ENCODE data around the gene C10orf62.
"Not testable (repeated sequence)": the region's sequence is repeated elsewhere in the genome, so short reads cannot be mapped to it uniquely, and the experiment has no call there.

The C10orf62 gene, protein sequence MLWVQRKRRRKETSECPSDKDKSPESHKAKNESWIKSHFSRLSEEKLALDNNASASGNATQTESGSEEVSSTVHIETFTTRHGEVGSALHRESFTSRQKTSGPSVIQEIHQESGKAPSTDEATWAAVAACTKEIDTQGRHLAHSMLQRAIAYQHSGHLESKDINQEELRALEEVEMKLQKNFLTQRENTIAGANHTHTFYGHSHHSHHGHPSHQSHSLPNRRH

DNA sequence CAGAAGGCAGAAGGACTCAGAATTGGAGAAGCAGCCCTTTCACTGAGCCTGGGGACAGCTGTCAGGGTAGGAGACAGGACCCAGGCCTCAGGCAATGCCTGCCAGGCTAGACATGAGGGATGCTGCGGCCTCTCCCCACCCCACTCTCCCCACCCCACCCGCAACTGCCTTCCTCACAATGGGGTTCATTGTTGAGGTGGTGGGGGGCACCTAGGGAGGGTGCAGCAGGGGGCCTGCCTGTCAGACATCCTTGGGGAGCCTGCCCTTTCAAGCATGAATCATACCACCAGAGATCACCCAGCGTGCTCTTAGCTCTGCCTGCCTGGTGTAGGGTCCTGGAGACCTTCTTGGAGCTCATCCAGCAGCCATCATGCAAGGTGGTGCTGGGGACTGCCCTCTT is at the start of gene C10orf62:
TSS of gene C10orf62 (plus strand) at position 243 of the 400 bp plus-strand sequence. CDS start 177 bp downstream, outside the sequence.
- in situ Hi-C loops (cut with MboI; ENCODE audit: low sequenced_read_pairs): no loop called here

DNA sequence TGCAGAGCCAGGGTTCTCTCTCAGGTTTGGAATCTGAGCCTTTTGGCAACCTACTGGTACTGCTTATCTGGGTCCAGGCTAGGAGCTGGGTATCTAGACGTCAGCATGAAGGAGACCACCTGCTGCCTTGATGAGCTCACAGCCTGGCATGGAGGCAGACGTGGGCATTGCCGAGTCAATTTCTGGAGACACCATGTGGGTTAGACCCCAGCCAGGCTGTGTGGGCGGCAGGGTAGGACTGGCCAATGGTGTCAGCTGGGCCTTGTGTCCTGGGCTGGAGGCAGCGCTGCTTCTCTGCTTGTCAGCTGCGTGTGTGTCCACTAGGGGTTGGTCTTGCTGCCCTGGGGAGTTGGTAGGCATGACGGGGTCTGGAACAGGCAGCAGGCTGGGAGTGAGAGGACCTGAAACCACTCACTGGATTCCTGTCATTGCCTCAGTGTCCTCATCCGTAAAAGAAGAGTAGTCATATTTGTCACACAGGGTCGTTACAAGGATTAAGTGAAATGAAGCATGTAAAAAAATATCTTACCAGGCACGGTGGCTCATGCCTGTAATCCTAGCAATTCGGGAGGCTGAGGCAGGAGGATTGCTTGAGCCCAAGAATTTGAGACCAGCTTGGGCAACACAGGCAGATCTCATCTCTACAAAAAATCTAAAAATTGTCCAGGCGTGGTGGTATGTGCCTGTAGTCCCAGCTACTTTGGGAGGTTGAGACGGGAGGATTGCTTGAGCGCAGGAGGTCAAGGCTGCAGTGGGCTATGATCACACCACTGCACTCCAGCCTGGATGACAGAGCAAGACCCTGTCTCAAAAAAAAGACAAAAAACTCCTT is 48.6 kb upstream of the C10orf62 start:
- in situ Hi-C loops (cut with MboI; ENCODE audit: low sequenced_read_pairs): no loop called here

DNA sequence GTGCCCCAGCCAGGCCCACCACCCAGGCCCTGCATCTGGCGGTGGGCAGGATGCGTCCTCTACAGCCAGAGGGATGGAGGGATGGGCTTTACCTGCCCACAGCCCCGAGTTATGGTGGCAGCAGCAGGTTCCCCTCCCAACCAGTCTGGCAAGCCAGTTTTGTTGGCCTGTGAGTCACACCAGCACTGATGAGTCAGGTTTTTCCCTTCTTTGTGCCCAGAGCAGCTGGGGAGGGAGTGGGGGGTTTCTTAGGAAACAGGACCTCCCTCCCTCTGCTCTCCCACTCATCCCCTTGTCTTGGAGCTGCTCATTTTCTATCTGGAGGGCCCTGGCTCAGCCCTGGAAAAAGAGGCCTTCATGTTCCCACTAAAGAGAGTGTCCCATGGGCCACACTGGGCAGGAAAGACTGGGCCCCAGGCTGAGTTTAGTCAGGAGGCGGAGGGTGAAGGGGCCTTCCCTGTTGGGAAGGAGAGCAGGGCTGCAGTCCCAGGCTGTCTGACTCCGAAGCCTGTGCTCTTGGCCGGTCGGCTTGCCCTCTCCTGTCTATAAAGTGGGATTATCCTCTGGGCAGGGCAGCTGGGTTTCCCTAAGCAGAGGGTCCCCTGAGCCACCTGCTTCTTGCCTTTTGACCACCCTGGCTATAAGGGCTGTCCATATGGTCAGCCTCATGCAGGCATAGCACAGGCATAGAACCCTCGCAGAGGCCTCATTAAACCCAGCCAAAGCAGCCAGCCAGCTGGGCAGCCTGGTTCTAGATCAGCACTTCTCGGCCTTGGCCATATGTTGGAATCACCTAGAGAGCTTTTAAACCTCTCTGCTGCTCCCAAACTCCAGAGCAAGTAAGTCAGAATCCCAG is 47.1 kb upstream of the C10orf62 start:
- in situ Hi-C loops (cut with MboI; ENCODE audit: low sequenced_read_pairs): no loop called here

DNA sequence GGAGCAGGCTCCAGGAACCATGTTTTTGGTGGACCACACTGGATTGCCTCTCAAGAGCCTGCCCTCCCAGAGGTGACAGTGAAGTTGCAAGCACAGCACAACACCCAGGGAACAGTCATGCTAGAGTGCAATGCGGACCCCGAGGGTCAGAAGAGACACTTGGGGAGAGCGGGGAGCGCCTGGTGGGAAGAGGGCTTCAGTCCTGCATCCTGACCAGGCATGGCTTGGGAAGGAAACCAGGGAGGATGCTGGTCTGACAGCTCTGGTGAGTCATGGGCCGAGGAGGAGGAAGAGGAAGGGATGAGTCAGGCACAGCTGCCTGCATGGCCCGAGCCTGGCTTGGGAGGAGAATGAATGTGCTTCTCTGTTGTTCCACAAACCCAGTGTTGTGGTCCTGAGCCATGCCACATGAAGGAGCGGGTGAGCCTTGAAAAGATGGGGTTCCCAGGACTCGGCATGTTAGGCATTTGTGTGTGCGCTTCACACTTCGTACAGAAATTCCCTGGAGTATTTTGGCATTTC is 46.4 kb upstream of the C10orf62 start:
- in situ Hi-C loops (cut with MboI; ENCODE audit: low sequenced_read_pairs): no loop called here

DNA sequence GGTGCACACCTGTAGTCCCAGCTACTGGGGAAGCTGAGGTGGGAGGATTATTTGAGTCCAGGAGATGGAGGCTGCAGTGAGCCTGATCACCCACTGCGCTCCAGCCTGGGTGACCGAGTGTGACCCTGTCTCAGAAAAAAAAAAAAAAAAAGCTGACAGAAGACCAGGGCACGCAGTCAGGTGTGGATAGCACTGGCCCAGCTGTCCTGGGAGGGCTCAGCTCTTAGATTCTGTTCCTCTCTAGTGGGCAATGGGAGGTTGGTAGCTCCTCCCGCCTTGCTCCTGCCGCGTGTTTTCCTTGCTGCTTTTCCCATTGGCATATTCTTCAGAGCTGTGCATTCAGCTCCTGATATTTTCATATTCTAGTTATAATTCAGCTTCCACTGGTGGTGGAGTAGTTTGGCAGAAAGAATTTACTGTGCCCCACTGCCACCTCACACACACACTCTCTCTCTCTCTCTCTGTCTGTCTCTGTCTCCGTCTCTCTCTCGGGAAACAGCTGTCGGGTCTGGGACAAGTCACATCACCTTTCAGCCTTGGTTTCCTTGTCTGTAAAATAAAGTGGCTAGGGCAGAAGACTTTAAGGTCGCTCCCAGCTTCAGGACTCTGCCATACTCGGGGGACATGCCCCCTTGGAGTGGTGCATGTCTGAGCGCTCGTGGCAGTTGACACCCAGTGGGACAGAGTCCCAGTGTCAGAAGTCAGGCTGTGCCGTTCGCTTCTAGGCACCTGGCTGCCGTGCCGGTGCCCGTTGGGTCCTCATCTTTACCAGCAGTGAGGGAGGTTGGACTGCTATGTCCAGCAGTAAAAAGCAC is 42.9 kb upstream of the C10orf62 start:
- in situ Hi-C loops (cut with MboI; ENCODE audit: low sequenced_read_pairs): no loop called here

DNA sequence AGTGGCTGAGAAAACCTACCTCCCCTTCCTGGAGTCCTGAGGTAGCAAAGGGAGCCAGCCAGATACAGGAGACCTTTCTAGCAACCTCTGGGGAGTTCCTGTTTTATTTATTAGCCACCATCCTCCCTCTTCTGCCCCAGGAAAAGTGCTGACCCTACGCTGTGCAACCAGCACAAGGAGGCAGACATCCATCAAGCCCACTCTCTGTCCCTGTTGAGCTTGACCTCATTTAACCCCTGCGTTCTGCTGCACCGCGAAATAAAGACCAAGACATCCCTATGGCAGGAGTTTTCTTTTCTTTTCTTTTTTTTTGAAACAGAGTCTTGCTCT is 42.3 kb upstream of the C10orf62 start:
- in situ Hi-C loops (cut with MboI; ENCODE audit: low sequenced_read_pairs): no loop called here

DNA sequence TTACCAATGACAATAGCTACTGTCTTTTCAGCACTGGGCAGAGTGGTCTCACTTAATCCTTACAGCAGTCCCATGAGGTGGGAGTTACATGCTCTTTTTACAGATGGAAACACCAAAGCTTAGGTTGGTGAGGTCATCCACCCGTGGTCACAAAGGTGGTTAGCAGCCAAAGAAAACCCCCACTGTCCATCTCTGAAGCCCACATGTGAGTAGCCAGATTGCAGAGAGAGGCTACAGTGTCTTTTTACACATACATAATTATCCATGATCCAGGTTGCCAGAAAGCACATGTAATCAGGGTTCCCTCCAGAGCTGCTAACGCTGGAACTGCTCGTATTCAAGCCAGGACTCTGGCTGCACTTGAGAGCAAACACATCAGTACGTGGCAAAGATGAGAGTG is 41.6 kb upstream of the C10orf62 start:
- in situ Hi-C loops (cut with MboI; ENCODE audit: low sequenced_read_pairs): no loop called here

DNA sequence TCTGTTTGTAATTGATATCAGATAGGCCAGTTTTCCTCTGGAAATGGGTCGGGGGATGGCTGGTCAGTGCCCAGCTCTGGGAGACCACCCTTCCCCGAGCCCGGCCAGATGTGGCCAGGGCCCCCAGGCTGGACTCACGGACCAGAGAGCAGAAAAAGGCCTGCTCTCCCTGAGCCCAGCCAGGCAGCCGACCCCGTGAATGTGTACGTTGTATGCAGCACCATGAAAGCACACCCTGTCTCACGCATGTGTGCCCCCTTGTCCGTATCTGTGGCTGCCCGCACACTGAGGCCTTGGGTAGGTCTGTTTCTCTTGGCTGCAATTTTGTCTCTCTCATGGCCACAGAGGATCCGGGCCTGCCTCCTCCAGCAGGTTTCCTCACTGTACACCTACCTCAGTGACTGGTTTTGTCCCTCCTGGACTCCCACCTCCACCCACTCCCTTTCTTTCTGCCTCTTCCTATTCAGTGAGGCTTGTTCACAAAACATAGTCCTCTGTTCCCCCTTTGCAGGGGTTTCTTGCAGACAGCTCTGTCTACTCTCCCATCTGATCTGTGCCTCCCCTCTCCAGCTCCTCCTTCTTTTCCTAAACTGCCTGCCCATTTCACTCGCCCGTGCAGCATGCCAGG is 40.6 kb upstream of the C10orf62 start:
- in situ Hi-C loops (cut with MboI; ENCODE audit: low sequenced_read_pairs): no loop called here

DNA sequence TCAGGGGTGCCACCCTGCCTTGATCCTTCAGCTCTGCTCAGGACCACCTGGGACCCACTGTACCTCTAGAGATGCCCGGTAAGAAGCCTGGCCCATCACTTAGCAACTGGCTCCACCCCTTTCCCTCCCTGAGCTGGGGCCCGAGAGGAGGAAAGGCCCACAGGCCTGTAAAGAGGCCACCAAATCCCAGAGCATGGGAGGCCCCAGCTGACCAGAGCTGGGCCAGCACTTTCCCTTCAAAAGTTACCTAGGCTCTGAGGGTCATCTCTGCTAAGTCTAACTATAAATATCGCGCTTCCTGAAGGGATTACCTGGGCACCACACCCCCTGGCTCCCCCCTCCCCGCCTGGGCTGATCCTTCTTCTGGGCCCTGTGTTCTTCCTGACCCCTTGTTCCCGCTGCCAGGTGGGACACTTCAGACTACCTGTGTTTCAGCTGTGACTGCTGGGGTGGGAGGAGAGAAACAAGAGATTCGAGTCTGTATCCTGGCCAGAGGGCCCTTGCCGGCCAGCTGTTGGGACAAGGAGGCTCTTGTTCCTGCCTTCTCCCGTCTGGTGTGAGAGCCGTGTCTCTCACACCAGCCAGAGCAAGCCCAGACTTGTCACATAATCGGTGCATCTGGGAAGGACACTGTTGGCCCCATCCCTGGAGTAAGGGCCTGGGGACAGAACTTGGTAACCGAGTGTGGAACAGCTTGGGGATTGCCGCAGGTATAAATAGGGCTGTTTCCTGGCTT is 39.8 kb upstream of the C10orf62 start:
- in situ Hi-C loops (cut with MboI; ENCODE audit: low sequenced_read_pairs): no loop called here

DNA sequence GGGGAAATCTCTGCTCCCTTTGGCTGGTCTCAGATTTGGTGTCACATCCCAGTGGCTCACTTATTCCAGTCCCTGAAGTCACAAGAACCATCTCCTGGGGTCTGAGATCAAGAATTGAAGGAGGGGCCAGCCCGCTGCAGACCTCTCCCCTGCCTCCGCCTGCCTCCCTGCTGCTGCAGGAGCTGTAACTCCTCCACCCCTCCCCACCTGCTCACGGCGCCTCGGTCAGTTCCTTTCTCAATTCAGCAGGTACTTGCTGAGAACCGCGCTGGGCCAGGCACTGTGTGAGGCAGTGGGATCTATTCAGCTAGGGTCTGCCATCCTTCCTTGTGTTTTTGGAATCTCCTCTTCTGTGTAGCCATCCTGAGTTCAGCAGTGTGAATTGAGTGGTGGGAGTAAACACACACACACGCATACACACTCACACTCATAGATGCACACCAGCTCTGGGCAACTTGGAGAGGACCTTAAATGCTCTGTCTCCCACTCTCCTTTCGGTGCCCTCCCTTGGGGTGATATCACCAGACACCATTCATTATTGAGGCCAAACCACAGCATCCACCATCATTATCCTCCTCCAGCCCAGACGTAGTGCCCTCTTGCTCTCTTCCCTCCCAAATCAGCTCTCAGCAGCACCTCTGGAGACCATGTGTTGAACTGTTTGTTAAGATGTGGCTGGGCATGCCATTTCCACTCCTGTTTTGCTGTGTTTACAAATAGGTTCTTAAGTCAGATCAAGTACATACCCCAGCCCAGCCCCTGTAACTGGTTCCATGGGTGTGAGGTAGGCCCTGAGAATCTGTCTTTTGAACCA is 39.0 kb upstream of the C10orf62 start:
- in situ Hi-C loops (cut with MboI; ENCODE audit: low sequenced_read_pairs): no loop called here

DNA sequence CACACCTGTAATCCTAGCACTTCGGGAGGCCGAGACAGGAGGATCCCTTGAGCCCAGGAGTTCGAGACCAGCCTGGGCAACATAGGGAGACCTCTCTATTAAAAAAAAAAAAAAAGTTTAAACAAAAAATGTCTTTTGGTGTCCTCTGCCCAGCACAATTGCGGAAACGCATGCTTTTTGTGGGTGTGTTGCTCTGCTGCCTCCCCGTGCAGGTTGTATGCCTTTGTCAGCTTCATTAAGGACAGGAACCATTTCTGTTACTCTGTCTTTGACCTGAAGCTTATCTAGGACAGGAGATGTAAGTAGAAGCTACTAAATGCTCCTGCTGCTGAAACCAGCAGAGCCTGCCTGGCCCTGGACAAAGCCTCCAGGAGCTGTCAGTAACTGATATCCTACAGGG is 38.2 kb upstream of the C10orf62 start:
- in situ Hi-C loops (cut with MboI; ENCODE audit: low sequenced_read_pairs): no loop called here

DNA sequence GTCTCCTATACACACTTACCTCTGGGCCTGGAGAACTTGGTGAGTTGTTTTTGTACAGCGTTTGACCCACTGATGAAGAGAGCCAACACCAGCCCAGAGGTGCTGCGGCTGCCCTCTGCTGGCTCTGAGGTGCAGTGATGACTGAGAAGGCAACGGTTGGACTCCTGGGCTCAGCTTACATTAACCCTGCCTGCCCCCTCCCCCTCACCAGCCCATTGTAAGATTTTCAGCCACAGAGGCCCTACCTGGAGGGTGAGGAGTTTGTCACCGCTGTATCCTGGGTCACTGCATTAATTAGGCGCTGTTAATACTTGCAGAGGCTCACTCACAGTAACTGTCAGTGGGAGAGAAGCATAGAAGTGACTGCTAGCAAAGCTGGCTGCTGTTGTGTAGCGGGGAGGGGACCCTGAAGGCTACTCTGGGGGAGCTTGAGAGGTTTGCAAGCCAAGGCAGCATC is 35.9 kb upstream of the C10orf62 start:
- in situ Hi-C loops (cut with MboI; ENCODE audit: low sequenced_read_pairs): no loop called here

DNA sequence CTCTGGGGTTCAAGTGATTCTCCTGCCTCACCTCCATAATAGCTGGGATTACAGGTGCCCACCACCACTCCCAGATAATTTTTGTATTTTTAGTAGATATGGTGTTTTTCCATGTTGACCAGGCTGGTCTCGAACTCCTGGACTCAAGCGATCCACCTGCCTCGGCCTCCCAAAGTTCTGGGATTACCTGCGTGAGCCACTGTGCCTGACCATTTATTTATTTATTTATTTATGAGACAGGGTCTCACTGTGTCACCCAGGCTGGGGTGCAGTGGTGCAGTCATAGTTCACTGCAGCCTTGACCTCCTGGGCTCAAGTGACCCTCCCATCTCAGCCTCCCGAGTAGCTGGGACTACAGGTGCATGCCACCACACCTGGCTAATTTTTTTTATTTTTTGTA is 35.2 kb upstream of the C10orf62 start:
- in situ Hi-C loops (cut with MboI; ENCODE audit: low sequenced_read_pairs): not testable (repeated sequence)

DNA sequence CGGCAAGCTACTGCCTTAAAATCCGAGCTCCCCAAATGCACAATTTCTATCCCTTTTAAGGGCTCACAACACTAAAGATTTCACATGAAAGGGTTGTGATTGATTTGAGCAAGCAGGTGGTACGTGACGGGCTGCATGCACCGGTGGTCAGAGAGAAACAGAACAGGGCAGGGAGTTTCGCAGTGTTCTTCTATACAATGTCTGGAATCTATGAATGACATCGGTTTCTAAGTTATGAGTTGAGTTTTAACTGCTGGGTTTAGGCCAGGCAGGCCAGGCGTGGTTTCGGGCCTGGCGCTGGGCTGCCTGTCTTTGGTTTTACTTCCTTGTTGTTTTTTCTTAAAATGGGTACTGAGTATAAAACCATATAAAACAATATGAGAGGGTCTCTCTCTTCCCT is 34.0 kb upstream of the C10orf62 start:
- in situ Hi-C loops (cut with MboI; ENCODE audit: low sequenced_read_pairs): not testable (repeated sequence)

DNA sequence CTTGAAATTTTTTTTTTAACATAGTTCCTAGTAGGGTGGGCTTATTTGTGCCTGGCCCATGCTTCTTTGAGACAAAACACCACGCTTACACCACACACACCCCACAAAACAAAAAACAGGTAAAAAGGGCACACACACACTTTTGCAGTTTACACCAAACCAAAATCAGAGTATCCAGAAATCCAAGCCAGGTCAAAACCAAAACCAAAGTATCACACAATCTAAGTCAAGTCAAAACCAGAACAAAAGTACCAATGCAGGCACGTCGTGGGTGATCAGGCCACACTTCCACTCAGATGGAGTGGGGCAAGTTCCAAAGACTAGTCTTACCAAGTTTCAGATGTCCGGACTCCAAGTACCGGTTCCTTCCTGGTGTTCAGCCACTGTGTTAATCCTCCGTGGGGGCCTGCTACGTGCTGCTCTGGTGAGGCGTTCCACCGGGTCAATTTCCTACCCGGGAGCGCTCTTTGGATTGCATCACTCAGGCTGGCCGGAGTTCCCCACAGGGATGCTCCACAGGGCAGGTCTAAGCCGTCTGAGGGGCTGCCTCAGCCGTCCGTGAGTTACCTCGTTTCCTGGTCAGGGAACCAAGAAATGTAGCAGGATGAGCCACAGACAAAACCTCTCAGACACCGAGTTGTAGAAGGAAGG is 28.7 kb upstream of the C10orf62 start:
- in situ Hi-C loops (cut with MboI; ENCODE audit: low sequenced_read_pairs): not testable (repeated sequence)

DNA sequence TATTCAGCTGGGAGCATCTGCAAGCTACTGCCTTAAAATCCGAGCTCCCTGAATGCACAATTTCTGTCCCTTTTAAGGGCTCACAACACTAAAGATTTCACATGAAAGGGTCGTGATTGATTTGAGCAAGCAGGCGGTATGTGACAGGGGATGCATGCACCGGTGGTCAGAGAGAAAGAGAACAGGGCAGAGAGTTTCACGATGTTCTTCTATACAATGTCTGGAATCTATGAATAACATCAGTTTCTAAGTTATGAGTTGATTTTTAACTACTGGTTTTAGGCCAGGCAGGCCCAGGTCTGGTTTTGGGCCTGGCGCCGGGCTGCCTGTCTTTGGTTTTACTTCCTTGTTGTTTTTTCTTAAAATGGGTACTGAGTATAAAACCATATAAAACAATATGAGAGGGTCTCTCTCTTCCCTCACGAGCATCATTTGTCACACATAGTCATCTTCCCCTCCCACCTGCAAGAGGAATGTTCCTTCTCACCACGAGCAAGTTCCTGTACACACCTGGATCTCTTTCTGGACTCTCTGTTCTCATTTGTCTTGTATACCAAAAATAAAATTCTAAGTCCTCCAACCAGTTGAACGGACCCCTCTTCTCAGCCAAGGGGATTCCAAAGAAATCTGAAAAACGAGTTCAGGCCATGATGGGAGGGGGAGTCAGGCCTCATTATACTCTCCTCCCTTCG is 28.0 kb upstream of the C10orf62 start:
- in situ Hi-C loops (cut with MboI; ENCODE audit: low sequenced_read_pairs): not testable (repeated sequence)

DNA sequence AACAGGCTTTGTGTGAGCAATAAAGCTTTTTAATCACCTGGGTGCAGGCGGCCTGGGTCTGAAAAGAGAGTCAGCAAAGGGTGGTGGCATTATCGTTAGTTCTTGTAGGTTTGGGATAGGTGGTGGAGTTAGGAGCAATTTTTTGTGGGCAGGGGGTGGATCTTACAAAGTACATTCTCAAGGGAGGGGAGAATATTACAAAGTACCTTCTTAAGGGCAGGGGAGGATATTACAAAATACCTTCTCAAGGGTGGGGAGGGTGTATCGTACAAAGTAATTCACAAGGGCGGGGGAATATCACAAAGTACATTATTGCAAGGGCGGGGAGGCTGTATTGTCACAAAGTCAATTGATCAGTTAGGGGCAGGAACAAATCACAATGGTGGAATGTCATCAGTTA is 27.2 kb upstream of the C10orf62 start:
- in situ Hi-C loops (cut with MboI; ENCODE audit: low sequenced_read_pairs): not testable (repeated sequence)
